ENCODE measurements around the gene MMP15. TPM values are rescaled to one million over a fixed set of nuclear protein-coding genes. Genes with fewer than 3 reads are reported as not detected.

MMP15 gene
- total RNA-seq, 1 donor from 2014 or later, result 15.1 TPM

DNA sequence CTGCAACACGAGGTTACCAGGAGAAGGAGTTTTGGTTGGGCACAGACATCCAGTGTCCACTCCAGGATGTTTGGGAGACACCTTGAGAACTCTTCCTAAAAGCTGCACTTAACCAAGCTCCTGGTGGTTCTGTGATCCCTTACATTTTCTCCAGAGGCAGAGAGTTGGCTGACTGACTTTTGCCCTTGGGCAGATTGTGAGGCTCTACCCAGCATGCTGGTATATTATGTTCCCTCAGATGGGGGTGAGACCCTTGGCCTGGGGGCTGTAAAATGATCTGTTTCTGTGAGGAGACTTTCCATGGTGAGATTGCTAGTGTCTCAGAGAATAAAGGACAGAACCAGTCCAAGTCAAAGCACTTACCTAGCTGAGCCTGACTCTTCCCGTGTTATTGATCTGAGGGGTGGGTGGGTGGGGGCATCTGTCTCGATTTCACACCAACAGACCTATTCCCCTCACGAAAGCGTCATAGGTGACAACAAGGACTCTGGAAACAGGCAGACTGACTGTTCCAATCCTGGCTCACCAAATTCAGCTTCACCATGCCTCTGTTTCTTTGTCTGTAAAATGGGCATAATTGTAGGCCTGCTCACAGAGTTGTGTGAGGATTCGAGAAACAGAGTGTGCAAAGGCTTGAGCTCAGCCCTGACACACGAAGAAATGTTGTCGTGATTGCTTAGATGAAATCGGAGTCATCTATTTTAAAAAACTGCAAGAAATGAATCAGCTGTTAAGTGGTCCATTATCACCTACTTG, 12.2 kb upstream of the MMP15 start:
- Histone ChIP-seq H3K4me3 (ENCODE audit: low read length in 3 of 3) (no peak overlapping the region), H3K9ac (ENCODE audit: low read depth in 1 of 3, low read length in 3 of 3) (no peak overlapping the region), H3K36me3 (ENCODE audit: control insufficient read depth in 3 of 3, insufficient read depth in 3 of 3, low read length in 3 of 3) (peaks cover 20 to 27% (median 22%) of the 10 kb centered on the region in 3 donors), H3K27ac (ENCODE audit: low read depth, low read length) (no peak overlapping the region), H3K4me1 (ENCODE audit: control insufficient read depth in 3 of 3, insufficient read depth in 3 of 3, low read length in 3 of 3) (no peaks in the 10 kb centered on the region), H3K27me3 (ENCODE audit: control insufficient read depth in 3 of 3, insufficient read depth in 3 of 3, low read length in 3 of 3) (no peaks in the 10 kb centered on the region), H3K9me3 (ENCODE audit: control insufficient read depth in 3 of 3, low read length in 3 of 3) (no peaks in the 10 kb centered on the region)

DNA sequence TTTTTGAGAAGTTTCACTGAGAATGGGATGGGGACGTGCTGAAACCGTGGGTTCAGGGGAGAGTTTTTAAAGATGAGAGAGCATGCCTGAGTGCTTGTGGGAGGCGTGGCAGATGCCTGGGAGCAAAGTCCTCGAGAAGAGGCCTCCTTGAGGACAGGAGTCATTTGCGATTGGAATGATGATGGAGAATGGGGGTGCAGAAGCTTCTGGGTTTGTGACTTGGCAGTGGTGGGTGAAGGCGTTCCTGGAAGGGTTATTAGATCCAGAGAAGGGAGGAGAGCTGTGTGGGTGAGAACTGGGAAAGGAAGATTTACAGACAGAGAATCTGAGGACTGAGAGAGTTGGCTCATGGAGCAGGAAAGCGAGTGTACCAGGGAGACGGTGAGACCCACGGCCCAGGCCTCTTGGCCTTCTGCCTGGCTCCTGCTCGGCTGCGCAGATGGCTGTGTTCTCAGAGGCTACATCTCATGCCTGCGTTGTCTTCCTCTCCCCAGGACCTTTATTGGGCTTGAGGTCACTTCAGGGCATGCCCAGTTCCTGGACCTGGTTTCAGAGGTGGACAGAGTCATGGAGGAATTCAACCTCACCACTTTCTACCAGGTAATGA, 8.6 kb upstream of the MMP15 start:
- Histone ChIP-seq H3K4me3 (ENCODE audit: low read length in 3 of 3) (no peak overlapping the region), H3K36me3 (ENCODE audit: control insufficient read depth in 3 of 3, insufficient read depth in 3 of 3, low read length in 3 of 3) (peaks cover 11 to 27% (median 22%) of the 10 kb centered on the region in 3 donors), H3K4me1 (ENCODE audit: control insufficient read depth in 3 of 3, insufficient read depth in 3 of 3, low read length in 3 of 3) (peaks cover 0 to 3% (median 0%) of the 10 kb centered on the region in 3 donors), H3K27ac (ENCODE audit: low read depth, low read length) (no peak overlapping the region), H3K9ac (ENCODE audit: low read depth in 1 of 3, low read length in 3 of 3) (no peak overlapping the region), H3K27me3 (ENCODE audit: control insufficient read depth in 3 of 3, insufficient read depth in 3 of 3, low read length in 3 of 3) (no peaks in the 10 kb centered on the region), H3K9me3 (ENCODE audit: control insufficient read depth in 3 of 3, low read length in 3 of 3) (no peaks in the 10 kb centered on the region)

DNA sequence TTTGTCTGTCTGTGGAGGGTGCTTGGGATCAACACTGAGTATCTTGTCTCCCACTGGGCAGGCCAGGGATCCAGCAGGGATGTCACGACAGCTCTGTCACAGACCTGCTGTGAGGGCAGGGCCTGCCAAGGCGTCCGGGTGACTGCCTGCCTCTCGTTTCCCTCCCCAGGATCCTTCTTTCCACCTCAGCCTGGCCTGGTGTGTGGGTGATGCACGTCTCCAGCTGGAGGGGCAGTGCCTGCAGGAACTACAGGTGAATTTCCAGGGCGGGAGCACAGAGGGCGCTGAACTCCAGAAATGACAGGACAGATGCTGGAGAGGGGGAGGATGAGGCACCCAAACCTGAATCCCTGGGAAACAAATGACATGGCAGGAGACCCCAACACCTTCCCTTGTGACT, 6.8 kb upstream of the MMP15 start:
- H3K9me3 ChIP-seq (ENCODE audit: control insufficient read depth in 3 of 3, low read length in 3 of 3), result no peaks in the 10 kb centered on the region

DNA sequence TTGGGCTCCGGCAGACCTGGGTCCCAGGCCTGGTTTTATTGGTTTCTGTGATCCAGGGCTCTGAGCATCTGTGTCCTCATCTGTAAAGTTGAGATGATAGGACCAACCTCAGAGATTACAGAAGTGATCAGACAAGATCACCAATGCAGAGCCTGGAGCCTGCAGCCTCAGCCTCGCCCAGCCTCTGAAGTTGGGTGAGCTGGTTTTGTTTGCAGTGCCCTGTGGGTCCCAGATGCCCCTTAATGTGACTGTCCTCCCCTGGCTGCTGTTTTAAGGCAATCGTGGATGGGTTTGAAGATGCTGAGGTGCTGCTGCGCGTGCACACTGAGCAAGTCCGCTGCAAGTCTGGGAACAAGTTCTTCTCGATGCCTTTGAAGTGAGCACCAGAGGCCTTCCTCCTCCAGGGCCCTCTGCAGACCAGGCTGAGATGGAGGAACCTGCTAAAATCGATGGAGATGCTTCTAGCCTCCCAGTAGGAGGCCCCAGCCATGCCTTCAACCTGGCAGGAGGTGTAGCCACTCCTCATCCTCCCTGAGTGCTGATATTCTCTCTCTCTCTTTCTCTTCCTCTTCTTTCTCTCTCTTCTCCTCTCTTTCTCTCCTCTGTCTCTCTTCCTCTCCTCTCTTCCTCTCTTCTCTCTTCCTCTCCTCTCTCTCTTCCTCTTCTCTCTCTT, 5.6 kb upstream of the MMP15 start:
- Histone ChIP-seq H3K27ac (ENCODE audit: low read depth, low read length) (no peak overlapping the region), H3K4me3 (ENCODE audit: low read length in 3 of 3) (no peak overlapping the region), H3K9ac (ENCODE audit: low read depth in 1 of 3, low read length in 3 of 3) (no peak overlapping the region), H3K36me3 (ENCODE audit: control insufficient read depth in 3 of 3, insufficient read depth in 3 of 3, low read length in 3 of 3) (peaks cover 7 to 18% (median 15%) of the 10 kb centered on the region in 3 donors), H3K4me1 (ENCODE audit: control insufficient read depth in 3 of 3, insufficient read depth in 3 of 3, low read length in 3 of 3) (peaks cover 17 to 22% (median 17%) of the 10 kb centered on the region in 3 donors), H3K27me3 (ENCODE audit: control insufficient read depth in 3 of 3, insufficient read depth in 3 of 3, low read length in 3 of 3) (no peaks in the 10 kb centered on the region), H3K9me3 (ENCODE audit: control insufficient read depth in 3 of 3, low read length in 3 of 3) (no peaks in the 10 kb centered on the region)

More for the DNA sequence above, 6.8 kb upstream of the MMP15 start:
- Histone ChIP-seq H3K9ac (ENCODE audit: low read depth in 1 of 3, low read length in 3 of 3) (no peak overlapping the region), H3K4me1 (ENCODE audit: control insufficient read depth in 3 of 3, insufficient read depth in 3 of 3, low read length in 3 of 3) (peaks cover 8 to 15% (median 10%) of the 10 kb centered on the region in 3 donors), H3K27ac (ENCODE audit: low read depth, low read length) (no peak overlapping the region), H3K4me3 (ENCODE audit: low read length in 3 of 3) (no peak overlapping the region), H3K27me3 (ENCODE audit: control insufficient read depth in 3 of 3, insufficient read depth in 3 of 3, low read length in 3 of 3) (no peaks in the 10 kb centered on the region), H3K36me3 (ENCODE audit: control insufficient read depth in 3 of 3, insufficient read depth in 3 of 3, low read length in 3 of 3) (peaks cover 7 to 18% (median 15%) of the 10 kb centered on the region in 3 donors)

DNA sequence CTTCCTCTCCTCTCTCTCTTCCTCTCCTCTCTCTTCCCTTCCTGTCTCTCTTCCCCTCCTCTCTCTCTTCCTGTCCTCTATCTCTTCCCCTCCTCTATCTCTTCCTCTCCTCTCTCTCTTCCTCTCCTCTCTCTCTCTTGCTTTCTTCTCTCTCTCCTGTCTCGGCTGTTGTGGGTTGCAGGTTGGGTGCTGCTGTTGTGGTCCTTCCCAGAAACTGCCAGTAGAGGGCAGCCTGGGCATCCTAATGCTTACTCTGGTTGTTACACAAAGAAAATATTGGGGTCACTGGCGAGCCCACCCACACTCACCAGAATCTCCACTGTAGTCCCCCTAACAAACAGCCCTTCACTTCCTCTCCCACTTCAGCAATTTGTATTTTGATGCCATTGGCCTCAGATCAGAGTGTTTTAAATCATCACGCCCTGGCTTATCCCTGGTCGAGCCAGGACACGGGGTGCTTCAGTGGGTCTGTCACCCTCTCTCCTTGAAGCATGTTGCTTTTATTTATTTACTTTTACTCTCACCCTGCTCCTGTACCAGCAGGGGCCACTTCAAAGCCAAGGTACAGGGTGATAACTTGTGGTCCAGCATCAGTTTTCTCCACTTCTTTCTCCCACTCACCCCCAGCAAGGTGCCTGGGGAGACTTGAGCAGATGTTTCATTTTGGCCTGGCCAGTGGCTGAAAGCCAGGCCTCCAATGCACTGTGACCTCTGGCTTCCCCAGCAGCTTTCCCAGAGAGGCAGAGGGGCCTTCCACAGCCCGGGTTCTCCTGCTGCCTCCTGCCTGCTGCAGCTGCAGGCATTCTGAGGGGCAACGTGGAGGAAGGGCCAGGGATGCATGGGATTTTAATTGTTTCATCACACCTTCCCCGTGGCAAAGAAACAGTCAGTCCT, 4.7 kb upstream of the MMP15 start:
- Histone ChIP-seq H3K9ac (ENCODE audit: low read depth in 1 of 3, low read length in 3 of 3) (no peak overlapping the region), H3K27me3 (ENCODE audit: control insufficient read depth in 3 of 3, insufficient read depth in 3 of 3, low read length in 3 of 3) (no peaks in the 10 kb centered on the region), H3K9me3 (ENCODE audit: control insufficient read depth in 3 of 3, low read length in 3 of 3) (no peaks in the 10 kb centered on the region), H3K4me3 (ENCODE audit: low read length in 3 of 3) (no peak overlapping the region), H3K27ac (ENCODE audit: low read depth, low read length) (no peak overlapping the region), H3K4me1 (ENCODE audit: control insufficient read depth in 3 of 3, insufficient read depth in 3 of 3, low read length in 3 of 3) (peaks cover 17 to 27% (median 21%) of the 10 kb centered on the region in 3 donors), H3K36me3 (ENCODE audit: control insufficient read depth in 3 of 3, insufficient read depth in 3 of 3, low read length in 3 of 3) (peaks cover 7 to 15% (median 13%) of the 10 kb centered on the region in 3 donors)

DNA sequence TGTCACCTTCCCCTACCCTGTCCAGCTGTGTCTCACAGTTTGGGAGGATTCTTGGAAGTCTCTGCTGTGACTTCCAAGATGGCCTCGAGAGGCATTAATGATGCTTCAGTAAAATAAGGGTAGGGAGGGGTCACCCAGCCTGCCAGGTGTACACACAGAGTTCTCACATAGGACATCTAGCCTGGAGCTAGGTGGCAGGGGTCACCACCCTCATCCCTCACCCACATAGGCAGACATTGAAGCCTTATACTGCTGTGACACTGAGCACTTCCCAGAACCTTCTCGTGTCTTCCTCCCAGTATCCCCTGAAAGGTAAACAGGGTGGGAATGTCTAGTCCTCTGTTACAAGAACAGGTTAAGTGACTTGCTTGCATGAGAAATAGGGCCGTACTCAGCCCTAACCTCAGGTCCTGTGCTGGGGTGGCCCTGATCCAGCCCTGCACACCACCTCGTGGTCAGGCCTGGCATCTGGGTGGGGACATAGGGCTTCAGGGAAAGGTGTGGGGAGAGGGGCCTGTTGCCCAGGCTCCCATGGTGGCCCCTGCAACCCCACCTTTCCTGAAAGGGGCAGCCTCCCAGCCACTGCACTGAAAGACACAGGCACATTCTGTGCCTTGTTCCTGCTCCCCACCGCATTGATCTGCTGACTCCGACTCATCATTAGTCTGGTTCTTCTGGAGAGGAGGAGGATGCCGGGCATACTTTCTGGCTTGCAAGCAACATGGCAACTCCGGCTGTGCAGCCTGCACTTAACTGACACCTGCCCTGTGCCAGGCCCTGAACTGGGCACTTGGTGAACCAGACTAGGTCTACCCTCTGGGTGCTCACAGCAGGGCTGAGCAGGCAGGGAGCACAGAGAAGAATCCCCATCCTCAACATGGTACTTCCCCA, 3.6 kb upstream of the MMP15 start:
- Histone ChIP-seq H3K9ac (ENCODE audit: low read depth in 1 of 3, low read length in 3 of 3) (no peak overlapping the region), H3K36me3 (ENCODE audit: control insufficient read depth in 3 of 3, insufficient read depth in 3 of 3, low read length in 3 of 3) (peaks cover 7 to 15% (median 13%) of the 10 kb centered on the region in 3 donors), H3K27ac (ENCODE audit: low read depth, low read length) (no peak overlapping the region), H3K9me3 (ENCODE audit: control insufficient read depth in 3 of 3, low read length in 3 of 3) (no peaks in the 10 kb centered on the region), H3K4me1 (ENCODE audit: control insufficient read depth in 3 of 3, insufficient read depth in 3 of 3, low read length in 3 of 3) (peaks cover 21 to 35% (median 26%) of the 10 kb centered on the region in 3 donors), H3K27me3 (ENCODE audit: control insufficient read depth in 3 of 3, insufficient read depth in 3 of 3, low read length in 3 of 3) (no peaks in the 10 kb centered on the region), H3K4me3 (ENCODE audit: low read length in 3 of 3) (no peak overlapping the region)

DNA sequence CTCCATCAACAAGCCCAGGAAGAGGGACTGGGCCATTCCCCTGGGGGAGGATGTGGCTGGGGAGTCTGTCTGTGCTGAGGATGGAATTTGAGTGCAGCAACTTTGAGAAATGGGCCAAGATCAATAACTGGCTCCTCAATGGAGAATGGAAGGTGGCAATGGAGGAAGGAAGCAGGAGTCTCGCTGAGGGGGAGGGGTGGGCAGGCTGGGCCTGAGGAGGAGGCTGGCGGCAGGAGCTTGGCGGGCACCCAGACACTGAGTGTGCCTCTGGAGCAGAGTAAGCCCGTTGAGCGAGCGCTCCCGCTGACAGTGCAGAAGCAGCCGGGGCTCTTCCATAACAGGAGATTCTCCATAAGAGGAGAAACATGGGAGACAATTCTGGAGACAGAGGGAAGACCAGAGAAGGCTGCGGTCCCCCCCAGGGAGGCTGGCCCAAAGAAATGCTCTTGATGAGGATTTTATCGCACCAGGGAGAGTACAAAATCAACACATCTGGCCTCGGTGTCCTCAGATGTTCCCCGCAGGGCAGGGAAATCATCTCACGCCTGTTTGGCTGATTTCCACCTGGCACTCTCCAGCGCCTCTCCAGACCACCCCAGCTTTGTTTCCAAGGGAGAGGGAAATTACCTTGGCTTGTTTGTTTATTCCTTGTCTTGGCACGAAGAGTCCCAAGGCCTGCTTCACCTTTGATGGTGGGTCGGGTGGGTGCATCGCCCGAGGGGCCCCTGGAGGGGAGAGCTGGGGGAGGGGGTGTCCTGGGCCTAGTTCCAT, 2.8 kb upstream of the MMP15 start:
- Histone ChIP-seq H3K27ac (ENCODE audit: low read depth, low read length) (no peak overlapping the region), H3K27me3 (ENCODE audit: control insufficient read depth in 3 of 3, insufficient read depth in 3 of 3, low read length in 3 of 3) (no peaks in the 10 kb centered on the region), H3K4me3 (ENCODE audit: low read length in 3 of 3) (no peak overlapping the region), H3K9ac (ENCODE audit: low read depth in 1 of 3, low read length in 3 of 3) (no peak overlapping the region), H3K36me3 (ENCODE audit: control insufficient read depth in 3 of 3, insufficient read depth in 3 of 3, low read length in 3 of 3) (peaks cover 7 to 13% (median 8%) of the 10 kb centered on the region in 3 donors), H3K4me1 (ENCODE audit: control insufficient read depth in 3 of 3, insufficient read depth in 3 of 3, low read length in 3 of 3) (peaks cover 25 to 43% (median 33%) of the 10 kb centered on the region in 3 donors), H3K9me3 (ENCODE audit: control insufficient read depth in 3 of 3, low read length in 3 of 3) (no peaks in the 10 kb centered on the region)

DNA sequence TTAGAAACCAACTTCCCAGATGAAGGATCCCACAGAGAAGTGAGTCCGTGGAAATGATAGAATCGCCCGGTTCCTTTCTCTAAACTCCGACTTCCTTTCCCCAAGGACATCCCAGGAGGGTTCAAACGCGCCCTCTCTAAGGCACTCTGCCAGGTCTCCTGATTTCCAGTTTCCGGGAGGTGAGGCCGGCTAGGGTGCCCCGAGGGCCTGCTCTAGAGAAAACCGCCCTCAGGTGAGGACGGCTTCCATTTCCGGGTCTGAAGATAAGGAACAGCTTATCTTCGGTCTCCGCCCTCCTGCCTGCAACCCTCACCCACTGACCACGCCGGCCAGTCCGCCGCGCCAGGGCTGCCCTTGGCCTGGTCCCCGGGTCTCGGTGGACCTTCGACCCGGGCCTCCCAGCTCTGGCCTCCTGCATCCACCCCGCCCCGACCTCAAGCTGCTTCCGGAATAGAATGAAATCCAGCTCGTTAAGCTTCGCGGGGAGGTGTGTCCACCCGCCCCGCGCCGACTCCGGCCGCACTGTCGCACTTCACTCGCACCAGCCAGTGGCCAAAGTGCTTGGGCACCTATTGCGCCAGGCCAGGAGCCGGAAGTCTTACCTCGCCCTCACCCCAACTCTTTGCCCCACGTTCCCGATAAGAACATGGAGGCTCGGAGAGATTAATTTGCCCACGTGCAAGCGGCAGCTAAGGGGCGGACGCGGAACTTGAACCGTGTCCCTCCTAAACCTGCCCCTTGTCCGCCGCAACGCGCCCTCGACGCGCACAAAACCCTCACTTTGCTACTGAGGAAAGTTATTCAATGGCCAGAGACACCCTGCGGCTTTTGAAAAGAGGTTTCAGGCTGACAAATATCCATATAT, 836 bp upstream of the MMP15 start:
- Histone ChIP-seq H3K9me3 (ENCODE audit: control insufficient read depth in 3 of 3, low read length in 3 of 3) (no peaks in the 10 kb centered on the region), H3K27ac (ENCODE audit: low read depth, low read length) (no peak overlapping the region), H3K27me3 (ENCODE audit: control insufficient read depth in 3 of 3, insufficient read depth in 3 of 3, low read length in 3 of 3) (no peaks in the 10 kb centered on the region), H3K4me1 (ENCODE audit: control insufficient read depth in 3 of 3, insufficient read depth in 3 of 3, low read length in 3 of 3) (peaks cover 44 to 61% (median 51%) of the 10 kb centered on the region in 3 donors), H3K4me3 (ENCODE audit: low read length in 3 of 3) (peak overlapping the region; percentile 68 to 83 (median 82)), H3K9ac (ENCODE audit: low read depth in 1 of 3, low read length in 3 of 3) (peak overlapping the region; percentile 51 to 82 (median 69)), H3K36me3 (ENCODE audit: control insufficient read depth in 3 of 3, insufficient read depth in 3 of 3, low read length in 3 of 3) (peaks cover 3 to 7% (median 5%) of the 10 kb centered on the region in 3 donors)
